HK-2 (cell line): ENCODE measurements around the gene KEL.

Experiments
- DNase-seq: peaks from one replicate; pipeline ENCODE4 v3.0.0-alpha.2; 2018; ENCODE audit not compliant: unreplicated experiment

The KEL gene

GRCh38 chr7:142897691-142898090, 64.5 kb downstream of the KEL start:
- DNase-seq = no peak

GRCh38 chr7:142896741-142897379, 65.3 kb downstream of the KEL start:
- no peak for DNase-seq

GRCh38 chr7:142896151-142896550, 66.0 kb downstream of the KEL start:
- DNase-seq = no peak

GRCh38 chr7:142894985-142895593, 67.1 kb downstream of the KEL start:
- DNase-seq = no peak

GRCh38 chr7:142894112-142894984, 67.8 kb downstream of the KEL start:
- DNase-seq = no peak

GRCh38 chr7:142892951-142893350, 69.2 kb downstream of the KEL start:
- no peak for DNase-seq

- no peak for DNase-seq
These were observed 70.6 kb downstream of the KEL start for GRCh38 chr7:142891490-142892082.
